PC-9 (cell line): Measurements from ENCODE around the gene ABI3BP.

Experiments
- CTCF ChIP-seq: fragments of 200-600 bp; sonication (generic); conservative IDR thresholded peaks from 2 replicates; pipeline ENCODE4 v1.6.1; 2017; ENCODE audit warnings: mixed run types, antibody characterized with exemption, mild to moderate bottlenecking, moderate library complexity
- EZH2 ChIP-seq: fragments of 200-600 bp; sonication (generic); IDR thresholded peaks from 2 replicates; pipeline ENCODE4 v1.8.0; 2017; ENCODE audit warnings: antibody characterized with exemption, low read depth

- TF ChIP-seq EZH2 (no peak), CTCF (no peak)
Measured at GRCh38 chr3:101009386-101009785, 16.2 kb upstream of the ABI3BP start.
